IPS-NIHi7 (cell line): ENCODE data around the gene PELI1.

Experiments used
- DNase-seq: peaks from one replicate; pipeline ENCODE4 v3.0.0; 2012; ENCODE audit warnings: mixed read lengths; ENCODE audit errors: extremely low spot score

PELI1 gene

GRCh38 chr2:64144057-64145013 lies at the start of gene PELI1:
TSS of gene PELI1 (minus strand) at chr2:64144420. CDS start at chr2:64108310, 36,110 bp downstream.
- peak; percentile 97 for DNase-seq

- no peak for DNase-seq
Observed at GRCh38 chr2:64193491-64193890, 49.3 kb upstream of the PELI1 start.

DNA sequence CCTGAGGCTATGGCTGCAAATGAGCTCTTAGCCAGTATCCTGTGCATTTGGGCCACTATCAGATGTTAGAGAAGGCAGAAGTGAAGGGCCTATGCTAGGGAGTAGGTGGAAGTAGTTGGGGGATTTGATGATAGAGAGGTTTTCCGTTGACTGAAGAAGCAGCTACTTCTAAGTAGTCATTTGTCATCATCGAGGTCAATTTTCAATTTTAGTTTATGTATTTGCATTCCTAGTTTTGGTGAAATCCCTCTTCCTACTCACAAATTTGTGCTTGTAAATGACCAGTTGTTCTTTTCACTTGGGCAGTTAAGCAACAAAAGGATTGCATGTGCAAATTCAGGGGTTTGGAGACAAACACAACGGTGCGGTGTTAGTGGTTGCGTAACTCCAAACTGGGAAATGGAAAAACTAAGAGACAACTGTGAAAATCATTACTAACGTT lies 48.5 kb upstream of the PELI1 start:
- no peak for DNase-seq

DNA sequence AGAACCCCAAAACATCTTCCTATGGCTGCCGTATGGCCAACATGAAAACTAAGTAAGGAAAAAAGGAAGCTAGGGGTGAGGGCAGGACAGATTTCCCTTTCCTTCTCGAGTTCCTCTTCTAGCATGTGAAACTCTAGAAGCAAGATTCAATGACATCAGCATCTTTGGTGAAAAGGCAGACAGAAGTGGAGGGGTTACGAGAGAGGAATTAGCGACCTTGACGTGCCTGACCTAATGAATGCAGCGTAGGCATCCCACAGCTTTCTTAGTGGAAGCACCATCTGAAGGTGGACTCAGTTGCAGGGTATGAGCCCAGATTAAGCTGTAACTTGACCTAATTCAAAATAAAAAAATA lies 47.9 kb upstream of the PELI1 start:
- DNase-seq: no peak

GRCh38 chr2:64189586-64189985 lies 45.4 kb upstream of the PELI1 start:
- DNase-seq: no peak

DNA sequence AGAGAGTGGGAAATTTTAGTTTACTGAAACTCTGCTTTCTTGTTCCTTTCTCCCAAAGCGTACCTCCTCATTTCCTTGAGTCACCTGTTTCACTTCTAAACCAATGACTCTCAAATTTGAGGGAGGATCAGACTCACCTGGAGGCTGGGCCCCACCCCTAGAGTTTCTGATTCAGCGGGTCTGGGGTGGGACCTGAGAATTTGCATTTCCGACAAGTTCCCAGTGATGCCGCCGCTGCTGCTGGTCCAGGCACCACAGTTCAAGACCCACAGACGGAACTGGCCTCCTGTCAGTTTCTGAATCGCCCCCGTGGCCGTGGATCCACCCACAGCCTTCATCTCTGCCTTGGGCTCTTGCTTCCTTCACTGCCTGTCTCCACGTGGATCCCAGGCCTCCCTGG lies 44.9 kb upstream of the PELI1 start:
- DNase-seq: no peak

GRCh38 chr2:64186699-64187605 lies 42.7 kb upstream of the PELI1 start:
- no peak for DNase-seq

DNA sequence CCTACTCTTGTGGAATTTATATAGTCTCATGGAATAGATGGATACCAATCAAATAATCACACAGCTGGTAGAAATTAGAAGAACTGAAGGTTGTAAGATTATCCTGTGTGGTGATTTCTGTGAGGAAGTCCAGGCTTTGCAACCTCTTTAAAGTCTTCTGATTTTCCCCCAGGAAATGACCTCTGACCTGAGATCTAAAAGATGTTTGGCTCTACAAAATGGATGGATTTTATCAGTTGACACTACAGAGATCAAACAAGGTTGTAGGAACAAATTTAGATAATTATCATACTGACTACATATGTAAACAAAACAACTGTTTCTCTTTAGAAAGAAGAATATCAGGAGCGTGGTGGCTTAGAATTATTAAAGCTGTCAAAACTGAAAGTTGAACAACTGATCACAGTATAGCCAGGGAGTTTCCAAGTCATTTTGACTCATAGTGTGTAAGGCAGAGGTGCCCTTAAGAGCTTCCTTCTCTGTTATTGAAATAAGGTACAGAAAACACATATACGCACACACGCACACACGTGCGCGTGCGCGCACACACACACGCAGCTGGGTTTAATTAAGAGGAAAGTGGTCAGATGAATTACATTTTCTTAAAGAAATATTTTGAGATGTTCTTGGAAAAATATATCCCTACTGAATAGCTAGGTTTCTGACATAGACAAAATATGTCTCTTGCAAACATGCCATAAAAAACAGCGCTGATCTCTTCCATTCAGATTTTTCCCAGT lies 35.5 kb upstream of the PELI1 start:
- no peak for DNase-seq

DNA sequence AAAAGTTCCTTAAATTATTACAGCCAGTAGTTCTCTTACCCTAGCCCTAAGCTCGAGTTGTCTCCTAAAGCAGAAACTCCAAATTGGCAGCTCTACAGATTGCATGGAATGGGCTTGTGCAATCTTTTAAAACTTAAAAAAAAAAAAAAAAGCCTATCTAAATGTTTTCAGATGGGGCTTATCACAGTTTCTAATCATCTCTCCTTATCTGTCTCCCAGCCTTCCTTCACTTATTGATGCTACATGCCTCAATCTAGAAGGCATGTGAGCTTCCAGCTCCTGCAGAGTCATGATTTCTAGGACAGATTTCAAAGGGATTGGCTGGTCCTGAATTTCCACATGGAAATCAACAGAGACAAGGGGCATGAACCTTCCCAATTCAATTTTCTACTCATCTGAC lies 33.1 kb upstream of the PELI1 start:
- DNase-seq: peak; percentile 20

GRCh38 chr2:64175419-64176197 lies 31.4 kb upstream of the PELI1 start:
- DNase-seq: no peak

DNA sequence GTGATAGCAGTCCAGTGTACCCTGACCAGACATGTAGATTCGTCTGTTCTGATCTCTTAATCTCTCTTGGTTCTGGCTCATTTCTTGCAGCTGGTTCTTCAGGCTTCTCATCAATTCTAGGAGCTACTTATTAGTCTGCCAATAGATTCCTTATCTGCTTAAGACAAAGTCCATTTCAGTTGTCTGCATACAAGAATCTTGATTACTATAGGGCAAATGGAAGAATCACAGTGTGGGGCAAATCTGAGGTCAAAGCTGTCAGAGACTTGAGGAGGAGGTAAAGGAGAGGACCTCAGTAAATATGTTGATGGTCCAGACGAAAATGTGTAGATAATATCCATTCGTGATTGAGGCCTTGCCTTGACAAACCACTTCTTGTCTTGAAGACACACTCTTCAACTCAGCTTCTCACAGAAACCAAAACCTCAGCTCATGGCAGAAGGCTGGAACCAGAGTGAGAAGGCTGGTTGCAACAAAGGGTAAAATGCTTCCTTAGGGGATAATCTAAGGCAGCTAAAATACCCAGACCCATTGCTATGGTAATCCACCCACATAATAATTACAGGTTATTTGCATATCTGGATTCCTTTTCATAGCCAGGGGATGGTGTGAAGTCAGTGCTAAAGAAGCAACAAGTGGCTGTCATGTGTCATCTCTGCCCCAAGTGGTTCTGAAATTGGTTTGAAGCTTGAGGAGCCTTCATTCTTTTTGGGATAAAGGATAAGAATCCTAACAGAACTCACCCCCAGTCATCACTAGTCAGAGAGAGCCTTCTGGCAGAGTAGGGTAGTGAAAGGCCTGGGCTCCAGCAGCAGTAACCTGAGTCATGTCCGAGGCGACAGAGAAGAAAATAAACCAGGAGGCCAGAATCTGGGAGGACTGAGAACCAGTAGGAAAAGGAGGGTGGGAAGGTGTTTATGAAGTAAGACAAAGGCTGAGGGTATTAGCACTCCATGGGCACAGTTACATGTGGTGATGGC lies 29.2 kb upstream of the PELI1 start:
- peak; percentile 38 for DNase-seq

- DNase-seq: no peak
Observed at GRCh38 chr2:64168756-64169155, 24.5 kb upstream of the PELI1 start.

- no peak for DNase-seq
Observed at GRCh38 chr2:64168201-64168600, 24.0 kb upstream of the PELI1 start.

GRCh38 chr2:64166637-64167420 lies 22.6 kb upstream of the PELI1 start:
- no peak for DNase-seq

DNA sequence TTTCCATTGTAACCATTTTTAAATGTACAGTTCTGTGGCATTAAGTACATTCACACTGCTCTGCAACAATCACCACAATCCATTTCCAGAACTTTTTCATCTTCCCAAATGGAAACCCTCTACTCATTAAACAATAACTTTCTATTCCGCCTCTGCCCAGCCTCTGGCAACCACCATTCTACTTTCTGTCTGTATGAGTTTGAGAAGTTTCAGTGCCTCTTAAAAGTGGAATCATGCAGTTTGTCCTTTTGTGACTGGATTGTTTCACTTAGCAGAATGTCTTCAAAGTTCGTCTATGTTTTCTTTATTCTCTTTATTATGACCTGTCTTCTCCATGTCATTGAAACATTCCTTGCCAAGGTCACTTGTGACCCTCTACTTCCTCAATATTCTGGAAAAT lies 22.0 kb upstream of the PELI1 start:
- DNase-seq: no peak

- DNase-seq: no peak
Observed at GRCh38 chr2:64165706-64166105, 21.5 kb upstream of the PELI1 start.

- no peak for DNase-seq
Observed at GRCh38 chr2:64164629-64165028, 20.4 kb upstream of the PELI1 start.

DNA sequence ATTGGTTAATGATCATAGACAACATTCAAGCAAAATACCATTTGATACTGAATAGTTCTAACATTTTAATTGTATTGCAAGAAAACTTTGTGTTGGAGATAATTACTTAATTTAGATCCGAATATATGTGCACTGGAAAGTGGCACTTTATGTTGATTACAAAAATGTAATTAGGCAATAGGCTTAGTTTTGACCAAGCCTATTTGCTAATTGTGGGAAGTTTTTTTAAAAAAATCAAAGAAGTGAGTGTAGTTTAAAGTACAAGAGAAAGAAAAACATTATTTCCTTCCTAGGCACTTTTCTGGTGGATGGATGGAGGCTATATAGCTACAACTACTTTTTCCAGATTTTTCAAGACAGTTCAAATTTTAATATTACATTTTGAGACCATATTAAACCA lies 18.3 kb upstream of the PELI1 start:
- DNase-seq: no peak

DNA sequence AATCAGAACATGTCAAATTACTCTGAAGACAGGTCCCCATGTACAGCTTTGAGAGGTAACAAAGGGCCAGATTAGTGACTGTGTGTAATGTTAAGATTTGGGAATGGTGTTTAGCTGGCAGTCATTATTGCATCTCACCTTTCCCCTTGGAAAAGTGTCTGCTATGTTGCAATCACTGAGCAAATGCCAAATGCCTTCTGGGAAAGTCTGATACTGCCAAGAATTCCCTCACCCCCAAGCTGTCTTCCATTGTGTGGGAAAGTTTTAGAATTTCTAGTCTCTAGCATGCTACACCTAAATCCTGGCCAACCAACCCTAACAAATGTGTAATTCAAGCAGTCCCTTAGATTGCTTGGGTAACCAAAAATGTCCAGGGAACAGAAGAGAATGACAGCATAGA lies 13.6 kb upstream of the PELI1 start:
- DNase-seq: no peak
